ENCODE data around the gene SLC35C1.

DNA sequence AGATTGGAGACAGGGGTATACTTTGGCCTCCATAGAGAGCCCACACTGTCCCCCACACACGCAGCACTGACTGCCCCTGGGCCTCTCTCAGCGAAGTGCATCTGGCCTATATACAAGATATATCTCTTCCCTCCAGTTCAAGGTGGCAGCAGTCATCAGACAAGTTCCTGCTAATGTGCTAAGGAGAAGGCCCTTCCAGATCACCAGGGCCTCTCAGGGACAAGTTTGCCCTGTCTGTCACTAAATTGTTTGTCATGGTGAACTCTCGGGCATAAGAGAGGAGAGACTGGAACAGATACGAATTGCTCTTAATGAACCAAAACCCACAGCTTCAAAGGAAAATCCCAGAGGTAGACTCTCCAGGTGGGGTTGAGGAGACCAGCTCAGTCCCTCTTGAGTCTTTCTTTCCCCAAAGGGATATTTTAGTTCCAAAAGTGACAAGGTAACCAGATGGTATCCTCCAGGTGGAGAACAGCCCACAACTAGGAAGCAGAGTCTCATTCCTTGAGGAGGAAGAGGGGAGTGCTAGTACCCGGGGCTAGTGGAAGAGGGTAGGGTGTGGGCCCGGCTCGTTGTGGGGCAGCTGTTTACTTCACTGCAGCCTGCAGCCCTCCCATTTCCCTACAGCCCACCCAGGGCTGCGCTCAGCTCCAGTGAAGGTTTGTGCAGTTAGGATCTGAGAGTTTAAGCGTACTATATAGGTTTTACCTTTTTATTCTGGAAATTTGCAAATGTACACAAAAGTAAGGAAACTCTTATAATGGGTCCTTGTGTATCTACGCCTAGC lies 2.2 kb upstream of the SLC35C1 start:
- TF ChIP-seq TBP (optimal IDR thresholded peaks at IDR 0.05; ENCODE audit: low read depth, low read length) (no peak), DIDO1 (tag; IDR thresholded peaks at IDR 0.05; ENCODE audit: low read depth) (no peak), NBN (IDR thresholded peaks at IDR 0.05; ENCODE audit: low read depth) (no peak), ETV6 (IDR thresholded peaks at IDR 0.05; ENCODE audit: borderline replicate concordance in 1 of 2, low read depth in 2 of 2, low read length in 1 of 2) (no peak), ETV6 (CRISPR knock-in tag; IDR thresholded peaks at IDR 0.05; ENCODE audit: borderline replicate concordance) (no peak), SP2 (IDR thresholded peaks at IDR 0.05; ENCODE audit: extremely low read depth, low read depth, low read length, poor library complexity, severe bottlenecking) (no peak)

Measured in K562 (cell line).